Measurements from ENCODE around the gene SPDEF. TPM values are rescaled to one million over a fixed set of nuclear protein-coding genes. Genes with fewer than 3 reads are reported as not detected.

Gene SPDEF
- total RNA-seq, 1 experiment from 2014 or later = not detected

Other genes starting within 250 kb of the SPDEF start
- 21.5 and 26.1 TPM in 2 replicates for gene NUDT3, start 163.7 kb downstream of the SPDEF start, total RNA-seq (2014; rRNA removed)
- 2,414 and 2,513 TPM in 2 replicates for gene RPS10, start 130.3 kb downstream of the SPDEF start, total RNA-seq (2014; rRNA removed)
- not detected in 2 replicates for gene PACSIN1, start 90.3 kb downstream of the SPDEF start, total RNA-seq (2014; rRNA removed)
- 24.4 and 24.5 TPM in 2 replicates for gene ILRUN, start 140.4 kb upstream of the SPDEF start, total RNA-seq (2014; rRNA removed)
- gene SNRPC, start 201.2 kb upstream of the SPDEF start, total RNA-seq (2014; rRNA removed) = 93.3 and 105 TPM in 2 replicates
- gene BLTP3A, start 235.8 kb upstream of the SPDEF start, total RNA-seq (2014; rRNA removed) = 1.2 and 2.2 TPM in 2 replicates